CD4-positive, CD25-positive, alpha-beta regulatory T cell (primary cell): Measurements from ENCODE around the gene FANCG. TPM values are rescaled to one million over a fixed set of nuclear protein-coding genes. Genes with fewer than 3 reads are reported as not detected.

Experiments
- ATAC-seq, 2 donors: fragments of 150-1000 bp; cut with Tn5 transposase; one replicate each; pipeline ENCODE4 v1.10.0; 2021; ENCODE audit warnings: low read depth in 2 of 2, moderate number of reproducible peaks in 2 of 2, moderate library complexity in 1 of 2
- DNase-seq, 3 donors: peaks; one replicate each; pipeline versions ENCODE4 v3.0.0 to v3.0.0-alpha.2; 2012 to 2022; ENCODE audit warnings: mixed read lengths in 1 of 3
- H3K27ac ChIP-seq: one replicate; pipeline ENCODE4 v1.7.0; 2013; ENCODE audit warnings: mild to moderate bottlenecking, low read length; ENCODE audit not compliant: insufficient read depth, poor library complexity, severe bottlenecking
- H3K27me3 ChIP-seq: one replicate; pipeline ENCODE4 v1.7.0; 2013; ENCODE audit warnings: low read length; ENCODE audit not compliant: control insufficient read depth, insufficient read depth
- H3K36me3 ChIP-seq: one replicate; pipeline ENCODE4 v1.7.0; 2013; ENCODE audit warnings: mild to moderate bottlenecking, low read length, moderate library complexity; ENCODE audit not compliant: control insufficient read depth, insufficient read depth
- H3K4me1 ChIP-seq: 2 replicates; pipeline ENCODE4 v1.7.0; 2013; ENCODE audit warnings: mild to moderate bottlenecking, low read length; ENCODE audit not compliant: insufficient read depth, control insufficient read depth, poor library complexity, severe bottlenecking
- H3K4me3 ChIP-seq: one replicate; pipeline ENCODE4 v1.7.0; 2013; ENCODE audit warnings: low read depth, mild to moderate bottlenecking, low read length, moderate library complexity
- H3K9me3 ChIP-seq, 2 experiments: 1 replicate in 1 of 2; 2 replicates in 1 of 2; pipeline ENCODE4 v1.7.0; 2013; ENCODE audit warnings: low read length in 2 of 2, mild to moderate bottlenecking in 1 of 2, moderate library complexity in 1 of 2; ENCODE audit not compliant: control insufficient read depth in 2 of 2
- H3K27ac Mint-ChIP-seq, 3 donors: one replicate each; pipeline ENCODE4 v1.8.0; 2020 to 2022; ENCODE audit warnings: mild to moderate bottlenecking in 3 of 3, mixed read lengths in 3 of 3, moderate library complexity in 2 of 3
- H3K27me3 Mint-ChIP-seq: one replicate; pipeline ENCODE4 v1.8.0; 2022; ENCODE audit warnings: mild to moderate bottlenecking, mixed read lengths
- H3K36me3 Mint-ChIP-seq: one replicate; pipeline ENCODE4 v1.8.0; 2020; ENCODE audit warnings: mixed read lengths
- H3K4me1 Mint-ChIP-seq, 4 donors: one replicate each; pipeline ENCODE4 v1.8.0; 2020 to 2022; ENCODE audit warnings: mixed read lengths in 4 of 4, mild to moderate bottlenecking in 1 of 4
- H3K4me3 Mint-ChIP-seq, 4 donors: one replicate each; pipeline ENCODE4 v1.8.0; 2020 to 2022; ENCODE audit warnings: mild to moderate bottlenecking in 4 of 4, mixed read lengths in 4 of 4, moderate library complexity in 3 of 4
- H3K9me3 Mint-ChIP-seq, 7 donors: one replicate each; pipeline ENCODE4 v1.8.0; 2020 to 2022; ENCODE audit warnings: mixed read lengths in 7 of 7, mild to moderate bottlenecking in 3 of 7, moderate library complexity in 2 of 7
- polyA plus RNA-seq, 4 donors: library from polyadenylated mRNA; unstranded; fragments of 300-500 nt; fragmentation: Illumina TruSeq; gene quantifications; one replicate each; pipeline ENCODE4 v1.2.3, GENCODE V29; 2021
- total RNA-seq: library from RNA; stranded (reverse); gene quantifications from one replicate; pipeline ENCODE4 v1.2.3, GENCODE V29; 2022

The FANCG gene
- total and polyA plus RNA-seq, 5 donors from 2014 or later, result 8.6 to 23.7 (median 10.2) TPM

DNA sequence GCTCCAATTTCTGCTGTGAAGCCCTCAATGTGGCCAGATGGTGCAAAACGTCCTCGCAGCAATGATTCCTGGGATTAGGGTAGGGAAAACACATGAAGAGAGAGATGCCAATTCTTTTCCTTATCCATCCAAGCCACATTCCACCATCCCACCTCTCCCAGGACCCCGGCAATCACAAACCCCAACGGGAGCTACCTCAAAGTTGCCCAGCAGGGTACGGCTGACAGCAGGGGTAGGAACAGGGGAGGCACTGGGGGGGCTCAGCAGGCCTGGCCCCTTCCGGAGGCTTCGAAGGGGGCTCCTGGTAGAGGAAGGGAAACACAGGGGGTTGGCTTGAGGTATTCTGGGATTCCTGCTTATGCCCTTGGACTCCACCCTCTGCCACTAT lies 26.6 kb upstream of the FANCG start:
- Mint-ChIP-seq H3K4me3 (peak overlapping the region in 1 of 4 donors; percentile 73), H3K27ac (no peak overlapping the region)
- H3K36me3 ChIP-seq, result peaks cover 15% of the 10 kb centered on the region

DNA sequence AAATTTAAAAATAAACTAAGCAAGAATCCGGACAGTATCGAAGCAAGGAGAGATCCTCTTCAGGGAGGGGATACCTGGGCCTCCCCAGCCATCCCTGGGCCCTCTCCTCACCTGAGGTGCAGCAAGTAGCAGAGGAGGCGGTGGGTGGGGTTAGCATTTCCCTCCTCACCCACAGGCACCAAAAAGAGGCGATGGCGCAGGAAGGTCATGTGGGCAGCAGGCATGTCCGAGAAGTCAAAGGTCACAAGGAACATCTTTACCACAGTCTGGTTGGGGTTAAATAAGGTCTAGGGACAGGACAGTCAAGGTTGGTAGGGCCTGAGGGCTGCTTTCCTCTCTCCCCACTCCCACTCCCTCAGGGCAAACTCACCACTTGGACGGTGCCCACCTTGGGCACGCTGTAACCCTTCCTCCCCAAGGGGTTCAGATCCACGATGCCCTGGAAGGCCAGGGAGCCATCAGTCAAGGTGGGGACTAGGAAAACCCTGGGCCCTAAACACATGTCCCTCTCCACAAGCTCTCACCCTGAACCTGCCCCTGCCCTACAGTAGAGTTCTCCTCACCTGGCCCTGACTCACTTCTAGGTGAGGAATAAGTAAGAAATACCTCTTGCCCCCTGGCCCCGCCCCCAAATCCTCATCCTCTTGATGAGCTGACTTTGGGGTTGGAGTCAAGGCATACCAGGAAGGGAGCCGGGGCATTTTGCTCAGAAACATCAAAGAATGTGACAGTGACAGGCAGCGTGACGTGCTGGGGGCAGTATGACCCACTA lies 26.0 kb upstream of the FANCG start:
- H3K27me3 ChIP-seq, result no peaks in the 10 kb centered on the region
- H3K4me3 ChIP-seq, result no peak overlapping the region
- Mint-ChIP-seq H3K27ac (peak overlapping the region in 1 of 3 donors; percentile 71), H3K36me3 (peaks cover 17% of the 10 kb centered on the region), H3K4me1 (peaks cover 6 to 47% (median 16%) of the 10 kb centered on the region in 4 donors), H3K27me3 (no peaks in the 10 kb centered on the region), H3K4me3 (peak overlapping the region in 1 of 4 donors; percentile 73), H3K9me3 (no peaks in the 10 kb centered on the region)
- H3K27ac ChIP-seq, result no peak overlapping the region
- ATAC-seq, result no peak
- peaks cover 28% of the 10 kb centered on the region for H3K4me1 ChIP-seq
- DNase-seq, result no peak
- H3K9me3 ChIP-seq, result no peaks in the 10 kb centered on the region
- peaks cover 19% of the 10 kb centered on the region for H3K36me3 ChIP-seq

More for the DNA sequence above, 26.6 kb upstream of the FANCG start:
- Histone ChIP-seq H3K27ac (no peak overlapping the region), H3K9me3 (no peaks in the 10 kb centered on the region), H3K27me3 (no peaks in the 10 kb centered on the region), H3K4me1 (peaks cover 29% of the 10 kb centered on the region), H3K4me3 (no peak overlapping the region)
- Mint-ChIP-seq H3K27me3 (no peaks in the 10 kb centered on the region), H3K36me3 (peaks cover 12% of the 10 kb centered on the region), H3K9me3 (no peaks in the 10 kb centered on the region), H3K4me1 (peaks cover 6 to 46% (median 19%) of the 10 kb centered on the region in 4 donors)
- ATAC-seq (no peak), DNase-seq (no peak)

DNA sequence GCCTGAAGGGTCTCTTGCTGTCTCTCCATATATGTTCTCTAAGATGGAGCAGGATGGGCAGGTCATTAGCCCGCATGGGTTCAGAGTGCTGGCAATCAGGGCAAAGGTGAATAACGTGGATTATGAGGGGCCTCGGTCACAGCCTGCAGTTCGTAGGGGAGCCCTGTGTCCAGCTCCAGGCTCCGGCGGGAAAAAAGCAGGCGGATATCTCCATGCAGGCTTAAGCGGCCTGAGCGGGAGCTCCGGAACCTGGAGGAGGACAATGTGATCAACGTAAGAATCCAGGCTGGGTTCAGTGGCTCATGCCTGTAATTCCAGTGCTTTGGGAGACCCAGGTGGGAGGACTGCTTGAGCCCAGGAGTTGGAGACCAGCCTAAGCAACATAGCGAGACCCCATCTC lies 25.4 kb upstream of the FANCG start:
- no peak for DNase-seq
- Histone ChIP-seq H3K4me1 (peaks cover 24% of the 10 kb centered on the region), H3K36me3 (peaks cover 25% of the 10 kb centered on the region), H3K4me3 (no peak overlapping the region), H3K27me3 (no peaks in the 10 kb centered on the region), H3K27ac (no peak overlapping the region), H3K9me3 (no peaks in the 10 kb centered on the region)
- ATAC-seq, result no peak
- Mint-ChIP-seq H3K4me3 (peak overlapping the region in 1 of 4 donors; percentile 73), H3K9me3 (no peaks in the 10 kb centered on the region), H3K4me1 (peaks cover 6 to 46% (median 17%) of the 10 kb centered on the region in 4 donors), H3K36me3 (peaks cover 21% of the 10 kb centered on the region), H3K27me3 (no peaks in the 10 kb centered on the region), H3K27ac (no peak overlapping the region)

DNA sequence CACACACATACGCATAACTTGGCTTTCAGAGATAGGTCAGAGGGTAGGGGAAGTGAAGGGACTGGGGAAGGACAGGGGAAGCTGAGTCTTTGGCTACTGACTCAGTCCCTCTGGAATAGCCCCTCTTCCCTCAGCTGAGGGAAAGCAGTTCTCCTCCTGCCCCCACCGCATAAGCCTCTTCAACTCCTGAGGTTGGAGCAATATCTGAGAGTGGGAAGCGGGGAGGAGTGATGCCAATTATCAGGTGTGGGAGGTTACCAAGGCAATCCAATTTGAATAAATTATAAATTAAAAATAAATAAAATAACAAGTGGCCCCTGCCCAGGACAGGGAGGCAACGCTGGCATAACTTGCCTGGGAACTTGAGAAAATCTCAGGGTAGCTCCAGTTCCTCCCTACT lies 24.8 kb upstream of the FANCG start:
- Histone ChIP-seq H3K4me1 (peaks cover 24% of the 10 kb centered on the region), H3K27me3 (no peaks in the 10 kb centered on the region), H3K4me3 (no peak overlapping the region), H3K27ac (no peak overlapping the region), H3K9me3 (no peaks in the 10 kb centered on the region), H3K36me3 (peaks cover 31% of the 10 kb centered on the region)
- ATAC-seq (no peak), DNase-seq (no peak)
- no peak overlapping the region for H3K27ac Mint-ChIP-seq
- H3K9me3 Mint-ChIP-seq, result no peaks in the 10 kb centered on the region
- peak overlapping the region in 1 of 4 donors; percentile 73 for H3K4me3 Mint-ChIP-seq
- H3K27me3 Mint-ChIP-seq, result no peaks in the 10 kb centered on the region
- peaks cover 6 to 42% (median 17%) of the 10 kb centered on the region in 4 donors for H3K4me1 Mint-ChIP-seq
- H3K36me3 Mint-ChIP-seq, result peaks cover 23% of the 10 kb centered on the region

DNA sequence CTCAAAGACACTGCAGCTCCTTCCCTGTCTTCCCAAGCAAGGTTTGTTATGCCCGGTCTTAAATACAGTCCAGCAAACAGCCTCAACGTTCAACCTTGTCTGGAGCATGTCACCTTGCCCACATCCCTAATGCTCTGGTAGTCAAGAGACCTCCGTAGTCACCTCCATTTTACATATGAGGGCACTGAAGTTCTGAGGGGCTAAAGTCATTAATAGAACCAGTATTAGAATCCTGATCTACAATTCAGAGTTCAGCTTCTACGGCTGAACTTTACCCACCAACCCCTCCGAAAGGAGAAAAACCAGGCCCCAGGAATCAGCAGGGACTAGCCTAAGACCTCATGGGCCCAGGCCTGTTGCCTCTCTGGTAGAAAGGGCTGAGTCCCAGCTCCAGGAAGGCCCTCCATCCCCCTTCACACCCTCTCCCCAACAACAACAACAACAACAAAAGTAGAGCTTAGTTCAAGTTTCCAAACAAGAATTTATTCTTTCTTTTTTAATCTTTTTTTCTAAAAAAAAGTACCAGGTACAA lies 24.0 kb upstream of the FANCG start:
- Mint-ChIP-seq H3K4me3 (peak overlapping the region; percentile 88 to 96 (median 94)), H3K4me1 (peaks cover 6 to 41% (median 17%) of the 10 kb centered on the region in 4 donors), H3K36me3 (peaks cover 26% of the 10 kb centered on the region), H3K27me3 (no peaks in the 10 kb centered on the region), H3K27ac (peak overlapping the region in 2 of 3 donors; percentile 93 to 99), H3K9me3 (peaks cover 0 to 2% (median 0%) of the 10 kb centered on the region in 7 donors)
- ATAC-seq (no peak), DNase-seq (no peak)
- Histone ChIP-seq H3K4me1 (peaks cover 24% of the 10 kb centered on the region), H3K27ac (peak overlapping the region; percentile 90), H3K4me3 (peak overlapping the region; percentile 85), H3K36me3 (peaks cover 34% of the 10 kb centered on the region), H3K27me3 (no peaks in the 10 kb centered on the region), H3K9me3 (no peaks in the 10 kb centered on the region)

DNA sequence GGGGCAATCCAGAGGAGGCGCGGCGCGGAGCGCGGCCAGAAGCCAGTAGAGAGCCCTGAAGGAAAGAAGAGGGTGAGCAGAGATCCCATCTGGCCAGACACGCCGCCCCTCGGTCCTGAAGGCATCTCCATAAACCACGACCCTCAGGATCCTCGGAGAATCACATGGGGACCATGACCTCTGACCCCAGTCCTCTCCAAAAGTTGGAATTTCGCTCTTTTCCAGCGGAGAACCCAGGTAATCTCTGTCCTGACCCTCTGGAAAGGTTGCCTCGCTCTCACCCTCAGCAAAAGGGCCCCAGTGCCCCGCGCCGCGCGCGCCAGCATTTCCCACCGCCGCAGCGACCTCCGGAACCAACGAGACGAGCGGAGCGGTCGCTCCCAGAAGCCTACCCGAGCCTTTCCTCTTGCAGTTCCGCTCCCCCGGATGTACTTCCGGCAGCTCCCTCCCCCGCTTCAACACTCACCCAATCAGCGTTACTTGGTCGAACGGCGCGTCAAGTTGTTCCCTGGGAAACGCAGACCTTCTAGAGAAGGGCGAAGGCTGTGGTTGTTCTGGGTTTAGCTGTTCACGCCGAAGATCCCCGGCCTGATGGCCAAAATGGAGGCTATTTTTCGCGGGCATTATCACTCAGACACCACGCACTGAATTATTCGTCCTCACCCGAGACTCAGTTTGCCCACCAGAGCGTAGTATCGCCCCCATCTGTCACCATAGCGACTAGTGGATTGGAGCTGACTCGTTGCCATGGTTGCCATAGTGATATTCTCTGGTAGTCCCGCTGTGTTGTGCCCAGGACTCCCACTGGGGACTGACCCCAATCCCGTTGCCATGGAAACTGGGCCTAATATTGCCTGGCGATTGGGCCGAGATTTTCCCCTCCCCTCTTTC lies 23.3 kb upstream of the FANCG start, which contains the start of gene STOML2:
Gene STOML2, minus strand, starts transcription at position 363 of the 891 bp plus-strand sequence. Its CDS starts 37 bp downstream, at position 326.
- peak; percentile 98 to 99 for ATAC-seq
- no peaks in the 10 kb centered on the region for H3K27me3 Mint-ChIP-seq
- Histone ChIP-seq H3K36me3 (peaks cover 34% of the 10 kb centered on the region), H3K27me3 (no peaks in the 10 kb centered on the region), H3K27ac (peak within 1 kb of the TSS; percentile 90), H3K4me3 (peak within 1 kb of the TSS; percentile 85), H3K9me3 (no peaks in the 10 kb centered on the region), H3K4me1 (peaks cover 24% of the 10 kb centered on the region)
- peaks cover 6 to 42% (median 17%) of the 10 kb centered on the region in 4 donors for H3K4me1 Mint-ChIP-seq
- peaks cover 22% of the 10 kb centered on the region for H3K36me3 Mint-ChIP-seq
- H3K27ac Mint-ChIP-seq, result peak within 1 kb of the TSS; percentile 93 to 99 (median 97)
- H3K9me3 Mint-ChIP-seq, result peaks cover 0 to 2% (median 0%) of the 10 kb centered on the region in 7 donors
- peak; percentile 89 to 97 (median 92) for DNase-seq
- H3K4me3 Mint-ChIP-seq, result peak within 1 kb of the TSS; percentile 88 to 96 (median 94)

DNA sequence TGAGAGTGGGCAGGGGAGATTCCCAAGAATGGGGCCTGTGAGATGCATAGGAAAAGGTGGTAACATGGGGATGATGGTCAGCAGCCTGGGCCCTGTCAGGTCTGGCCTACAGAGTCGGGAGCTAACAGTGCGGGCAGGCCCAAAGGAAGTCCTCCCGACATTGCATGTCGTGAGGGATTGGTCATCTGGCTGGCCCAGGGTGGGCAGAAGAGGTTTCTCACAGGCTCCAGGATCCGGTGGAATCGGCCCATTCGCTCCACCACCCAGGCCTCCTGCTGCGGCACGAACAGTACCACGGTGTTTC lies 22.7 kb upstream of the FANCG start:
- DNase-seq (no peak), ATAC-seq (peak in 1 of 2 donors; percentile 5)
- Histone ChIP-seq H3K27me3 (no peaks in the 10 kb centered on the region), H3K4me3 (peak overlapping the region; percentile 85), H3K9me3 (no peaks in the 10 kb centered on the region), H3K4me1 (peaks cover 24% of the 10 kb centered on the region), H3K36me3 (peaks cover 34% of the 10 kb centered on the region), H3K27ac (peak overlapping the region; percentile 90)
- H3K9me3 Mint-ChIP-seq, result peaks cover 0 to 2% (median 0%) of the 10 kb centered on the region in 7 donors
- peaks cover 6 to 47% (median 19%) of the 10 kb centered on the region in 4 donors for H3K4me1 Mint-ChIP-seq
- no peaks in the 10 kb centered on the region for H3K27me3 Mint-ChIP-seq
- peak overlapping the region; percentile 88 to 96 (median 94) for H3K4me3 Mint-ChIP-seq
- H3K27ac Mint-ChIP-seq, result peak overlapping the region; percentile 84 to 99 (median 93)
- H3K36me3 Mint-ChIP-seq, result peaks cover 22% of the 10 kb centered on the region
